Ureter (tissue), 1 donor: Measurements from ENCODE around the gene BNC2. TPM values are rescaled to one million over a fixed set of nuclear protein-coding genes. Genes with fewer than 3 reads are reported as not detected.

Source experiments
- DNase-seq: peaks from one replicate; pipeline ENCODE4 v3.0.0-alpha.2; 2020; ENCODE audit warnings: low spot score
- total RNA-seq: library from RNA; stranded (reverse); gene quantifications from one replicate; pipeline ENCODE4 v1.2.4, GENCODE V29; 2023
- donor health status: DM: yes; HTN: yes; CAD: no.

Gene BNC2
- total RNA-seq, 1 donor from 2014 or later, result 21.5 TPM

- no peak for DNase-seq
Observed at GRCh38 chr9:16675131-16675530, 195.3 kb downstream of the BNC2 start.

DNA sequence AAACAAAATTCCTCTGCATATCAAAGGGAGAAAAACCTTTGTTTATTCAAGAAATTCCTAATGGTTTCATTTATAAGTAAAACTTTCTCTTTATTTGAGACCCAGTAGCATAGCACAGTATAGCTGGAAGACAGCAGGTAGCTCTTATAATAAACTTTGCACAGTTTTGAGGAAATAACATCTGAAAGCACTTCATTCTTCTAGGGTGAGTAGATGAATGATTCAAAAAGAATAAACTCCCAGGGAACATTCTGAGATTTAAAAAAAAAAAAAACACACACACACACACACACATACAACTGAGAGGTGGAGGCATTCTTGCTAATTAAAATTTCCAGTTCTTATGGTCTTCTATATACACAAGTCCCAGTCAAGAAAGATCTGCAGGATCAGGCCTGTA is 197.3 kb downstream of the BNC2 start:
- DNase-seq, result no peak

GRCh38 chr9:16672501-16672900 is 198.0 kb downstream of the BNC2 start:
- no peak for DNase-seq

DNA sequence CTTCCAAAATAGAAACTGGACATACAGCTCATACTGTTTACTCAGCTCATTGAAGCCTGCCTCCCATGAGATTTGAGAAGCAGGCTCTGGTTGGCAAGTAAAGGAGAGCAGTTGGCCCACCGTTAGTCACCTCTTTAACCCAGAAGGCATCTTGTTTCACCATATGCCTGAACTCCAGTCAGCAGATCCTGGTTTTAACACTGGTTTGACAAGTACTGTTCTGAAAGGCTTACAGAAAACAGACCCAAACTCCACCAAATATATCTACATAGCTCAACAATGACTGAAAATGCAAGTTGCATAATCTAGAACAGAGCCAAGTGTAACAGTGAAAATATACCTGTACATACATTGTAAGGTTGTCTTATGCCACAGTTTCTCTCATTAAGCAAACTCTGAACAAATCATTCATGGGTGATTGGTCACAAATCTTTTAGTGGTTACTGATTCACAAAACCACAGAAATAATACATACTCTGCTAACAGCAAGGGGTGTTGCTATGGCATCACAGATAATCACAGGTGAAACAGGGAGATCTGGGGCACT is 198.8 kb downstream of the BNC2 start:
- DNase-seq, result no peak

- no peak for DNase-seq
Observed at GRCh38 chr9:16670791-16671190, 199.7 kb downstream of the BNC2 start.

- no peak for DNase-seq
Observed at GRCh38 chr9:16668734-16669295, 201.7 kb downstream of the BNC2 start.

DNA sequence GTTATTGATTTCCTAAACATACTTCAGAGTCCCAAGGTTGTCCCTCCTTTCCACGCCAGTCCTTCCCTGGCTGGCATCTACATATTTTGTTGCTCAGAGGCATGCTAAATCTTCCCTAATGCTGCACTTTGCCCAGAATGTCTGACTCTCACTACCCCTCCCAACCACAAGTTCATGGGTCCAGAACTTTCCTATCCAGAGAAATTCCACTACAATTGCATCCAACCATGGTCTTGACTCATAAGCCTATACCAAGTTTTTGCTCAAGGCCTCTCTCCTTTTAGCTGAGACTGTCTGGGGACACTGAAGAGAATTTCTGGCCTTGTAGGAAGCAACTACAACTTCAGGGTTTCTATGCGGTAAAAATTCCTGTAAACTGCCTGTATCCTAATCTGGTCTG is 206.3 kb downstream of the BNC2 start:
- DNase-seq, result no peak

DNA sequence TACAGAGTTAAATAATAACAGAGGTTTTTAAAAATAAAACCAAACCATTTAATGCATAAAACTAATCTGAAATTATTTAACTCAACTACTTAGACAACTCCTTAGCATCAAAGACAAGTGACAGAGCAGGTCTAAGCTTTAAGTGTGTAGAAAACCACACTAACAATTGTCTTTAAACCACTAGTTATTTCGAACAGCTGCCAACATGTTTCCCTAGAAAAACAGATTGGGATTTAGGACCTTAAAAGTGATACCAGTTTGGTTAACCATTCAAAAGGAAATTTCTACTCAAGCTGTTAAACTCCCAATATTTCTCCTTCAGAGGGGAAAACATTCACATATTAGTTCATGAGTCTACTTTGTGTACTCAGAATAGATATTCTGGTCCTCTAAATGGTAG is 208.7 kb downstream of the BNC2 start:
- no peak for DNase-seq

DNA sequence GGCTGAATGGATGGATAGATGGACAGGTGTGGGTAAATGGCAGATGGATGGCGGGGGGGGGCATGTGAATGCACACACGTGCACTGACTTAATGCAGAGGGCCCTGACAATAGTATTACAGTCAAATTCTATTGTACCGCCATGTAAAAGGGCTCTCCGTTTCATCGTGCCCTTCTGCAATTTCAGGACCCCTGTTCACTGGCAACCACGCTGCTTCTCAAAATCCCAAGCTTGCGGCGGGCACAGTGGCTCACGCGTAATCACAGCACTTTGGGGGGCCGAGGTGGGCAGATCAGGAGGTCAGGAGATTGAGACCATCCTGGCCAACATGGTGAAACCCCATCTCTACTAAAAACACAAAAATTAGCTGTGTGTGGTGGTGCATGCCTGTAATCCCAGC is 211.4 kb downstream of the BNC2 start:
- no peak for DNase-seq

DNA sequence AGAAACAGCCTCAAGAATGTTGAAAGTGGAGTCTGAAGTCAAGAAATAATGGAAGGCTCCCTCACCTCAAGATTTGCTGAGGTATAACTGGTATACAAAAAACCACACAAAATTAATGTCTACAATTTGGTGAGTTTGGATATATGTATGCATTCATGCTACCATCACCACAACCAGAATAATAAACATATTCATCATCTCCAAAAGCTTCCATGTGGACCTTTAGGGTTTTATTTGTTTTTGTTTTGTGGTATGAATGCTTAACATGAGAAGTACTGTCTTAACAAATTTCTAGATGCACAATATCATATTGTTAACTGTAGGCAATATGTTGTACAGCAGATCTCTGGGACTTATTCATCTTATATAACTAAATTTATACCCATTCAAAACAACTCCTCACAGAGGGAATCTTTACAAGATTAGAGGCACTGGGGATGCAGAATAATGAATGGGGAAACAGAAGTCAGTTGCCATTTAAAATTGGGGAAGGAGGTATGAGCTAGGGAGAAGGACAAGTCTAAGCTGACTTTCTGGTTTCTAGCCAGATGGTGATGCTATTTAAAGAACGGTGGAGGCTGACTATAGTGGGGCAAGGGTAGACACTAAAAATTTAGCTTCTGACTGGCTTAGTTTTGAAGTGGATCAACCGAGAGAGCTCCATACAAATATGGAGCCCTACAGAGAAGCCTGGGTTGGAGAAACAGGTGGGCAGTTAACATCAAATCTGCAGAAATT is 213.9 kb downstream of the BNC2 start:
- no peak for DNase-seq

- DNase-seq, result no peak
Observed at GRCh38 chr9:16654596-16655126, 215.8 kb downstream of the BNC2 start.

DNA sequence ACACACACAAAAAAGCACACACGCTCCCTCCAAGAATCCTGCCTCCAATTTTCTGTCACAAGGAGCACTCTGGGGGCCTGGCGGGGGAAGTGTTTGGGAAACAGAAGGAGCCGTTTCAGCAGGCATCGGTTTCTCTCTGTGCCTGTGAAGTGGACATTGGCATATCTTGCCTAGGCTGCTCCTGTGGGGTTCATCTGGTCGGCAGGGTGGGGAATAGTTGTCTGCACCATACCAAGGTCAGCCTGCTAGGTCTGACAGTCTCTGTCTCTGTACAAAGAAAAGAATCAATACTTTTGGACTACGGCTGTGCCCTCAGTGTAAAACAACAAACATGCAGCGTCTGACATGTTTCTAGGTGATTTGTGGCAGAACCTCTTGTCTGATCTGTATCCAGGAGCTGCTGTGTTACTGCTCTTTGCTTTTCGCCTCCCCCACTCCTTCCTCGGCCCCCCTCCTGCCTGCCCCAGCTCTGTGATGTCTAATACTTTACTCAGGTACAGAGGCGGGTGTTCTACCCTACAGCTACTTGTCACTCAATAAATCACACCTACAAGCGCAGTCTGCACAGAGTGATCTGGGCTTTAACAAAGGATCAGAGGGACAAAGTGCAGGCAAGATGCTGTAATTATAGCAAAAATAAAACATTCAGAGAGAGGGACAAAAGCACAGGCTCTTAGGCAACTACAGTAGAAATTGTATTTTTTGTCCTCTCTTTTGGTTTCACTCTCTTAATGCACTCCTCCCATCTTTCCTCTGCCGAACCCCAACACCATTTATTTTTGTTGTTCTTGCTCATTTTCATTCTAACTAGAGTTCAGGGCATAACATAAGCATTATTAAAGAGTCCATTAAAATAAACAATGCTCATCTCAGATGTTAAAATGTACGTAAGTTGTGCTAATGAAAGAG is 216.7 kb downstream of the BNC2 start:
- DNase-seq, result no peak

- no peak for DNase-seq
Observed at GRCh38 chr9:16652582-16652981, 217.9 kb downstream of the BNC2 start.

GRCh38 chr9:16651446-16651964 is 219.0 kb downstream of the BNC2 start:
- no peak for DNase-seq

DNA sequence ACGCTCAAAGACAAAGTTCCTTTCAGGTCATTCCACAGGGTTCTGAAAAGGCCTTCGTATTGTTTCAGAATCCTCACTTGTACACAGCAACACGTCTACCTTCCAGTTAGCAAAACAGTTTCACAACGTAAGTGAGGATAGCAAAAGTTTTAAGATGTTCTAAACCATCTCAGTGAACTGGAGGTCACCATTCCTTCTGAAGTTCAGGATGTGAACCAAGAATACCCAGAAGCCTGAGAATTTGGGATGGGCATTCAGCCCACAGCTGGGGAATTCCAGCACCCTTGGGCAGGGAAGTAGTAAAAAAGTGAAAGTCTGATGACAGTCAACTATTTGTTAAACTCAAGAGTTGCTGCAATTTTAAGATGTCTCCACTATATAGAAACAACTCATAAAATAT is 224.5 kb downstream of the BNC2 start:
- no peak for DNase-seq

- DNase-seq, result no peak
Observed at GRCh38 chr9:16642421-16643109, 227.9 kb downstream of the BNC2 start.

DNA sequence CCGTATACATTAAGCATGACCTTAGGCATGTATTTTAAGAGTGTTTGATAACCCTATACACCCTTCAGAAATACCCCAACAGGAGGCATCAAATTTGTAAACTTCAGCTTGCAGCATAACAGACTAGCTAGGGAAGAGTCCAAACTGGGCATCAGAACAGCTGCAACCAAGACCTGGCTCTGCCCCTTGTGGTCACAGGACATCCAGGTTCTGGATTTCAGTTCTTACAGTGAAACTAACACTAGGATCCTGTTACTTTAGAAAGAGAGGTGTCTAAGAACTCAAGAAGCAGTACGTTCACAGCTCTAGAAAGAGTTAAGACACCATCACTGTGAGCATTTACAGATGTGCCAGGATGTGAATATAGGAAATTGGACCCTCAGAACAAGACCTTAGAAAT is 229.8 kb downstream of the BNC2 start:
- DNase-seq, result no peak

DNA sequence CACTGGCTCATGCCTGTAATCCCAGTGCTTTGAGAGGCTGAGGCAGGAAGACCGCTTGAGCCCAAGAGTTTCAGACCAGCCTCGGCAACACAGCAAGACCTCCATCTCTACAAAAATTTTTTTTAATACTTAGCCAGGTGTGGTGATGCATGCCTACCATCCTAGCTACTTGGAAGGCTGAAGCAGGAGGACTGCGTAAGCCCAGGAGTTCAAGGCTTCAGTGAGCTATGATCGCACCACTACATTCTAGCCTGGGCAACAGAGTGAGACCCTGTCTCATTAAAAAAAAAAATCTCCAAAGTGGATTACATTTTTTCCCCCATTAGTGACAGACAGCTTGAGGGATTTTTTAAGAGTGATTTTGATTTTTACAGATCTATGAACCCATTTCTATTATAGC is 230.8 kb downstream of the BNC2 start:
- DNase-seq, result no peak

- no peak for DNase-seq
Observed at GRCh38 chr9:16637911-16638310, 232.6 kb downstream of the BNC2 start.

- no peak for DNase-seq
Observed at GRCh38 chr9:16637218-16637617, 233.3 kb downstream of the BNC2 start.

- no peak for DNase-seq
Observed at GRCh38 chr9:16633794-16634193, 236.7 kb downstream of the BNC2 start.
